Peyer's patch (tissue), 4 donors: ENCODE data around the gene BHLHE41.

Experiments used
- CTCF ChIP-seq, 6 experiments: fragments of 450-650 bp in 4 of 6; fragments of 200-600 bp in 2 of 6; sonication (generic) in 1 of 6; IDR thresholded peaks; one replicate each; pipeline ENCODE4 v1.5.1; 2017 to 2019; ENCODE audit warnings: antibody characterized with exemption in 6 of 6, mild to moderate bottlenecking in 3 of 6, moderate library complexity in 1 of 6
- POLR2A ChIP-seq, 2 donors: fragments of 450-650 bp; IDR thresholded peaks; one replicate each; pipeline ENCODE4 v1.5.1; 2017; ENCODE audit warnings: antibody characterized with exemption in 2 of 2, mild to moderate bottlenecking in 2 of 2, moderate library complexity in 2 of 2

GRCh38 chr12:26172013-26172412, 47.2 kb upstream of the BHLHE41 start:
- TF ChIP-seq CTCF (IDR thresholded peaks at IDR 0.05) (no peak), POLR2A (IDR thresholded peaks at IDR 0.05) (no peak)
